Measurements from ENCODE around the gene SETBP1.

Gene SETBP1

DNA sequence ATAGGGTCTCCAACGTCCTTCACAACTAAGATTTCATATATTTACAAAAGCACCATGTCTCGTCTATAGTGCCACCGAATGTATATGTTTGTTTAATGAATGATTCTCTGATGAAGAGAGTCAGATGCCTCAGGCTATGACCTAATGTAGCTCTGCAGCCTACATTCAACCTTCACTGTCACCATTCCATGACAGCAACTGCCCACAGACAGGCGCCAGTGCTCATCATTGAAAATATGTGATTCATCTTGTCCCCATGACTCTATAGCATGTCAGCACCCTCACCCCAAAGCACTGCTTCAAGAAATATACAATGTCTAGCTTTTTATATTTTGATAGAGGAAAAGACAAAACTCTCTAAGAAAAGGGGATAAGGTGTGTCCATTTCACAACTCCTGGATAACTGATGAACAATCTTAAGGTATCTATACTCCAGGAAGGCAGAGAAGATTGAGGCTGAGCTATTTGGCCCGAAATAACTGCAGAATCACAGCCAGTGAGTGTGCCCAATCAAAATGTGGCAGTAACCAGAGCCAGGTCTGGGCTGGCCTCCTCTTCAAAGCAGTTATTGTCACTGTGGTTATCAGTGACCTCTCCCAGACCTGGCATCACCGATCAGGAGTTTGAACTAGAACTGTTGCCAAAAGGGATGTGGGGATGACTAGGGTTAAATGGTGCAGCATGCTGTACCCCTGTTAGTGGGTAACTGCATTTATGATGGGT lies 246.6 kb downstream of the SETBP1 start:
- Histone ChIP-seq H3K36me3 (no peaks in the 10 kb centered on the region), H3K9me3 (no peaks in the 10 kb centered on the region), H3K4me3 (ENCODE audit: low read depth, low read length) (no peak overlapping the region), H3K27me3 (no peaks in the 10 kb centered on the region), H3K4me1 (no peaks in the 10 kb centered on the region)
- DNase-seq, result no peak
- no peak for TF ChIP-seq CTCF (IDR thresholded peaks at IDR 0.05; ENCODE audit: low read depth, low read length)

DNA sequence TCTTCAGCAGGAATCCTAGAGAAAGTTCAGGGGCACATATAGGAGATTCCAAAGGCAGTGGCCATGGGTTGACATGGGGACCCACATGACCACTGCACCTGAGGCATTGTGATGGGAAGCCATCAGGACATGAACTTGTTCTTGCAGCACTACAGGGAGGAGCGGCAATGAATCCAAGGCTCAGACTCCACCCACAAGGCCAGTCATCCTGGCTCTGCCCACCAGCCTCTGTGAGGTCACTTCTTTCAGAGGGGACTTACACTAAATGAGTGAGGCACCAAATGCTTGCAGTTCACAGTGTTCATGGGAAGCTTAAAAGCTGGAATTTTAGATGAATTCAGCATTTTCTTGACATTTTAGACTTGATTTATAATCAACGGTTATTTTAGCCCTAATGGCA lies 254.2 kb downstream of the SETBP1 start:
- no peak for TF ChIP-seq CTCF (IDR thresholded peaks at IDR 0.05; ENCODE audit: low read depth, low read length)
- Histone ChIP-seq H3K4me1 (no peaks in the 10 kb centered on the region), H3K9me3 (no peaks in the 10 kb centered on the region), H3K4me3 (ENCODE audit: low read depth, low read length) (no peak overlapping the region), H3K36me3 (no peaks in the 10 kb centered on the region), H3K27me3 (no peaks in the 10 kb centered on the region)
- no peak for DNase-seq

DNA sequence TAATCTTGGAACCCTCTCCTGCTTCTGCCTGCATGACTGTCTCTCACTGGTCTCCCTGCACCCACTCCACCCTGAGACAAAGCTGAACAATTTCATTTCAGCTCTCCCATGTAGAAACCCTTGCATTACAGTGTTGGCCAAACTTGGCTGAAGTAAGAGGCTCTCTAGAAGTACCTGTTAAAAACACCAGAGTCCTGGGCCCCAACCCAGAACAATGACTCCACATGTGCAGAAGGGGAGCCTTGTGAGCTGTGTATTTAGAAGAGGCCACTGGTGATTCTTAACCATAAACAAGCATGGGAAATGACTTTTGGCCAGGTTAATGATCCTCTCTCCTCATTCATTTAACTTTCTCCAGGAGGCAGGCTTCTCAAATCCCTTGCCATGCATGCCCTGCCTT lies 254.8 kb downstream of the SETBP1 start:
- TF ChIP-seq CTCF (IDR thresholded peaks at IDR 0.05; ENCODE audit: low read depth, low read length), result no peak
- H3K4me1 ChIP-seq, result no peaks in the 10 kb centered on the region
- DNase-seq, result no peak
- no peaks in the 10 kb centered on the region for H3K9me3 ChIP-seq
- no peaks in the 10 kb centered on the region for H3K36me3 ChIP-seq
- no peaks in the 10 kb centered on the region for H3K27me3 ChIP-seq
- H3K4me3 ChIP-seq (ENCODE audit: low read depth, low read length), result no peak overlapping the region

GRCh38 chr18:44936485-44936884 lies 255.8 kb downstream of the SETBP1 start:
- Histone ChIP-seq H3K27me3 (no peaks in the 10 kb centered on the region), H3K9me3 (no peaks in the 10 kb centered on the region), H3K4me1 (no peaks in the 10 kb centered on the region), H3K36me3 (no peaks in the 10 kb centered on the region), H3K4me3 (ENCODE audit: low read depth, low read length) (no peak overlapping the region)
- DNase-seq, result no peak
- TF ChIP-seq CTCF (IDR thresholded peaks at IDR 0.05; ENCODE audit: low read depth, low read length), result no peak

- peak; percentile 26 for DNase-seq
- H3K36me3 ChIP-seq, result no peaks in the 10 kb centered on the region
- H3K27me3 ChIP-seq, result no peaks in the 10 kb centered on the region
- H3K4me3 ChIP-seq (ENCODE audit: low read depth, low read length), result peak overlapping the region; percentile 42
- H3K9me3 ChIP-seq, result no peaks in the 10 kb centered on the region
- no peak for TF ChIP-seq CTCF (IDR thresholded peaks at IDR 0.05; ENCODE audit: low read depth, low read length)
- no peaks in the 10 kb centered on the region for H3K4me1 ChIP-seq
Measured at GRCh38 chr18:44937960-44938719, 257.5 kb downstream of the SETBP1 start.
